NCI-H748 (cell line): ENCODE measurements around the gene MKRN1.
A peak's percentile ranks its signal among the peaks of the same experiment; 100 is the strongest.
"Not testable (repeated sequence)": the region's sequence is repeated elsewhere in the genome, so short reads cannot be mapped to it uniquely, and the experiment has no call there.

Experiments used
- DNase-seq: peaks from one replicate; lab custom pipeline; 2025; ENCODE audit not compliant: unreplicated experiment; lab: John Stamatoyannopoulos, UW

Gene MKRN1

GRCh38 chr7:140479062-140479738 lies at the start of gene MKRN1:
MKRN1 (minus strand) TSS chr7:140479505; CDS start chr7:140479344, 161 bp downstream.
- DNase-seq = peak; percentile 99

GRCh38 chr7:140526787-140527664 lies 47.7 kb upstream of the MKRN1 start:
- DNase-seq = no peak

GRCh38 chr7:140526214-140526613 lies 46.9 kb upstream of the MKRN1 start:
- no peak for DNase-seq

- no peak for DNase-seq
Observed at GRCh38 chr7:140525743-140526142, 46.4 kb upstream of the MKRN1 start.

GRCh38 chr7:140521421-140521820 lies 42.1 kb upstream of the MKRN1 start:
- DNase-seq = no peak

- no peak for DNase-seq
Observed at GRCh38 chr7:140519007-140519399, 39.7 kb upstream of the MKRN1 start.

- no peak for DNase-seq
Observed at GRCh38 chr7:140518370-140519006, 39.2 kb upstream of the MKRN1 start.

GRCh38 chr7:140517546-140518369 lies 38.5 kb upstream of the MKRN1 start:
- DNase-seq = peak; percentile 90

GRCh38 chr7:140512317-140513000 lies 33.2 kb upstream of the MKRN1 start:
- peak; percentile 94 for DNase-seq

- DNase-seq = peak; percentile 18
Observed at GRCh38 chr7:140509789-140510188, 30.5 kb upstream of the MKRN1 start.

- DNase-seq = not testable (repeated sequence)
Observed at GRCh38 chr7:140507556-140507955, 28.3 kb upstream of the MKRN1 start.

- DNase-seq = peak; percentile 99
Observed at GRCh38 chr7:140506788-140507464, 27.6 kb upstream of the MKRN1 start.

- no peak for DNase-seq
Observed at GRCh38 chr7:140501966-140502365, 22.7 kb upstream of the MKRN1 start.

- DNase-seq = not testable (repeated sequence)
Observed at GRCh38 chr7:140497807-140498206, 18.5 kb upstream of the MKRN1 start.

GRCh38 chr7:140497241-140497769 lies 18.0 kb upstream of the MKRN1 start:
- DNase-seq = no peak

GRCh38 chr7:140495514-140496097 lies 16.3 kb upstream of the MKRN1 start:
- no peak for DNase-seq

- DNase-seq = no peak
Observed at GRCh38 chr7:140494867-140495266, 15.6 kb upstream of the MKRN1 start.

GRCh38 chr7:140489026-140489359 lies 9.7 kb upstream of the MKRN1 start:
- DNase-seq = no peak
